ENCODE data around the gene THSD7B. TPM values are rescaled to one million over a fixed set of nuclear protein-coding genes. Genes with fewer than 3 reads are reported as not detected.

Gene THSD7B
- total RNA-seq, 1 donor: under 0.01 TPM

DNA sequence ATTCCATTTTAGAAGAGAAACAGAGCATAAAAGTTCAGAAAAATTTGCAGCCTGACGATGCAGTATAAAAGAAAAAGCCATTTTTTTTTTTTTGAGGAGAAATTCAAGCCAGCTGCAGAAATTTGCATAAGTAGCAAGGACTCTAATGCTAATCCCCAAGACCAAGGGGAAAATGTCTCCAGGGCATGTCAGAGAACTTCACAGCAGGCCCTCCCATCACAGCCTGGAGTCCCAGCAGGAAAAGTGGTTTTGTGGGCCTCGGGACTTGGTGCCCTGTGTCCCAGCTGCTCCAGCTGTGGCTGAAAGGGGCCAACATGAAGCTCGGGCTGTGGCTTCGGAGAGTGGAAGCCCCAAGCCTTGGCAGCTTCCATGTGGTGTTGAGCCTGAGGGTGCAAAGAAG is 873.6 kb downstream of the THSD7B start:
- TF ChIP-seq, protein P1, sequence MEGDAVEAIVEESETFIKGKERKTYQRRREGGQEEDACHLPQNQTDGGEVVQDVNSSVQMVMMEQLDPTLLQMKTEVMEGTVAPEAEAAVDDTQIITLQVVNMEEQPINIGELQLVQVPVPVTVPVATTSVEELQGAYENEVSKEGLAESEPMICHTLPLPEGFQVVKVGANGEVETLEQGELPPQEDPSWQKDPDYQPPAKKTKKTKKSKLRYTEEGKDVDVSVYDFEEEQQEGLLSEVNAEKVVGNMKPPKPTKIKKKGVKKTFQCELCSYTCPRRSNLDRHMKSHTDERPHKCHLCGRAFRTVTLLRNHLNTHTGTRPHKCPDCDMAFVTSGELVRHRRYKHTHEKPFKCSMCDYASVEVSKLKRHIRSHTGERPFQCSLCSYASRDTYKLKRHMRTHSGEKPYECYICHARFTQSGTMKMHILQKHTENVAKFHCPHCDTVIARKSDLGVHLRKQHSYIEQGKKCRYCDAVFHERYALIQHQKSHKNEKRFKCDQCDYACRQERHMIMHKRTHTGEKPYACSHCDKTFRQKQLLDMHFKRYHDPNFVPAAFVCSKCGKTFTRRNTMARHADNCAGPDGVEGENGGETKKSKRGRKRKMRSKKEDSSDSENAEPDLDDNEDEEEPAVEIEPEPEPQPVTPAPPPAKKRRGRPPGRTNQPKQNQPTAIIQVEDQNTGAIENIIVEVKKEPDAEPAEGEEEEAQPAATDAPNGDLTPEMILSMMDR (IDR thresholded peaks at IDR 0.05; ENCODE audit: extremely low read depth, low read depth, low read length): no peak
- no peak overlapping the region for H2AFZ ChIP-seq (ENCODE audit: low read length)
- H3K27ac ChIP-seq (ENCODE audit: low read depth, low read length): no peak overlapping the region

DNA sequence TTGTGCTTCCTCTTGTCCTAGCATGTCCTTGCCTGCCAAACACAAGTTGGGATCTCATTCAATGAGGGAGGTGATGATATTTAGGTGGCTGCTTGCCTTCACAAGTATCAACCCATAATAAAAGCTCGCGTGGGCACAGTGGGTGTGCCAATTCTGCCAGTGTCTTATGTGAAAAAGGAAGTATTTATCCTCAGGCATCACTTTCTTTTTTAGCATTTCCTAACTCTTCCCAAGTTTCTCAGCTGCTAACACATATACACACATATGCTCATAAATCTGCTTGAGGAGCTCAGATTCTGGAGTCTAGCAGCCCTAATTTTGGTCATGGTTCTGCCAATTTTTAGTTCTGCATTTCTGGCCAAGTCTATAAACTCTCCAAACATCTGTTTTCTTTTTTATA is 879.4 kb downstream of the THSD7B start:
- TF ChIP-seq, protein P1 (IDR thresholded peaks at IDR 0.05; ENCODE audit: extremely low read depth, low read depth, low read length): no peak
- no peaks in the 10 kb centered on the region for H3K27me3 ChIP-seq (ENCODE audit: insufficient read depth, low read length)
- no peaks in the 10 kb centered on the region for H3K9me3 ChIP-seq (ENCODE audit: low read depth, low read length)
- no peaks in the 10 kb centered on the region for H4K20me1 ChIP-seq (ENCODE audit: insufficient read depth, low read length)
- no peaks in the 10 kb centered on the region for H3K79me2 ChIP-seq (ENCODE audit: insufficient read depth, low read length)
- H3K4me2 ChIP-seq (ENCODE audit: insufficient read depth, low read length): no peak overlapping the region
- H3K36me3 ChIP-seq (ENCODE audit: insufficient read depth, low read length): no peaks in the 10 kb centered on the region
- no peak for DNase-seq (ENCODE audit: insufficient read length, low spot score, missing footprints)
- no peak overlapping the region for H2AFZ ChIP-seq (ENCODE audit: low read length)
- H3K4me1 ChIP-seq (ENCODE audit: insufficient read depth, low read length): no peaks in the 10 kb centered on the region
- H3K27ac ChIP-seq (ENCODE audit: low read depth, low read length): no peak overlapping the region
- H3K4me3 ChIP-seq (ENCODE audit: insufficient read depth, low read length): no peak overlapping the region

More for the DNA sequence above, 873.6 kb downstream of the THSD7B start:
- H3K4me3 ChIP-seq (ENCODE audit: insufficient read depth, low read length): no peak overlapping the region
- no peaks in the 10 kb centered on the region for H3K36me3 ChIP-seq (ENCODE audit: insufficient read depth, low read length)
- H3K4me2 ChIP-seq (ENCODE audit: insufficient read depth, low read length): no peak overlapping the region
- H4K20me1 ChIP-seq (ENCODE audit: insufficient read depth, low read length): no peaks in the 10 kb centered on the region
- H3K9me3 ChIP-seq (ENCODE audit: low read depth, low read length): no peaks in the 10 kb centered on the region
- H3K27me3 ChIP-seq (ENCODE audit: insufficient read depth, low read length): no peaks in the 10 kb centered on the region
- no peaks in the 10 kb centered on the region for H3K79me2 ChIP-seq (ENCODE audit: insufficient read depth, low read length)
- DNase-seq (ENCODE audit: insufficient read length, low spot score, missing footprints): no peak
- H3K4me1 ChIP-seq (ENCODE audit: insufficient read depth, low read length): no peaks in the 10 kb centered on the region

DNA sequence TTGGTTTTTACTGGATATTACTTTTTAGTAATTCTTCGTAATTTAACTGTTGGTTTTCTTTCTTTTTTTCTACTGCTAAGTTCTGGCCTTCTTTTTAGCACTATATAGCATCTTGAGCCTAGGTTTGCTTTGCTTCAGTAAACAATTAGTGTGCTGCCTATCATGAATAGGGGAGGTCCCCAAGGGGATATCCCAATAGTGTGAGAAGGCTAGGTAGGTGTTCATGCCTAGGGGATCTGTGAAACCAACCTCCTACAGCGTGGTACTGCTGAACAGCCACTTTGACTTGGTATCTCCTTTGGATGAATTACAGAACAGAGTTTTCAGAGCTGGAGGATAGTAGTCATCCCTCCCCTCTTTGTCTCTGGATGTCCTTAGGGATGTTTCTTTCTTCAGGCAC is 888.7 kb downstream of the THSD7B start:
- TF ChIP-seq, protein P1 (IDR thresholded peaks at IDR 0.05; ENCODE audit: extremely low read depth, low read depth, low read length): no peak
- no peaks in the 10 kb centered on the region for H3K36me3 ChIP-seq (ENCODE audit: insufficient read depth, low read length)
- H3K4me1 ChIP-seq (ENCODE audit: insufficient read depth, low read length): no peaks in the 10 kb centered on the region
- no peak overlapping the region for H3K27ac ChIP-seq (ENCODE audit: low read depth, low read length)
- peaks cover 2% of the 10 kb centered on the region for H3K9me3 ChIP-seq (ENCODE audit: low read depth, low read length)
- H3K27me3 ChIP-seq (ENCODE audit: insufficient read depth, low read length): no peaks in the 10 kb centered on the region
- no peak overlapping the region for H3K4me2 ChIP-seq (ENCODE audit: insufficient read depth, low read length)
- no peaks in the 10 kb centered on the region for H4K20me1 ChIP-seq (ENCODE audit: insufficient read depth, low read length)
- no peak overlapping the region for H2AFZ ChIP-seq (ENCODE audit: low read length)
- no peaks in the 10 kb centered on the region for H3K79me2 ChIP-seq (ENCODE audit: insufficient read depth, low read length)
- DNase-seq (ENCODE audit: insufficient read length, low spot score, missing footprints): no peak
- no peak overlapping the region for H3K4me3 ChIP-seq (ENCODE audit: insufficient read depth, low read length)

DNA sequence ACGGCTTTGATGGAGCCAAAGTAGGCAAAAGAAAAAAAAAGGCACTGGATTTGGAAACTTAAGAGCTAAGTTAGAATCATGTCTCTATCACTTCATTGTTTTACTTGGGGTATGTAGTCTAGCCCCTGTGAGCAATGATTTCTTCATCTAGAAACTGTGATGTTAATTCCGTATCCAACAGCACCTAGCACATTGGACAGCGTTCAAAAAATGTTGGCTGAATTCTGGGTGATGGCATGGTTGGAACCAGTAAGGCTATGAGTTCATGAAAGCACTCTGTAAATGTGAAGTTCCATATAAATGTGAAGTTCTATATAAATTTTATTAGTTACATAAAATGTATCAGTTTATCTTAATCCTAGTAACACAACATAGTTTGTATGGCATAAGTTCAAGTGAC is 890.5 kb downstream of the THSD7B start:
- H3K9me3 ChIP-seq (ENCODE audit: low read depth, low read length): peaks cover 2% of the 10 kb centered on the region
- no peaks in the 10 kb centered on the region for H3K79me2 ChIP-seq (ENCODE audit: insufficient read depth, low read length)
- TF ChIP-seq, protein P1 (IDR thresholded peaks at IDR 0.05; ENCODE audit: extremely low read depth, low read depth, low read length): no peak
- no peaks in the 10 kb centered on the region for H4K20me1 ChIP-seq (ENCODE audit: insufficient read depth, low read length)
- H3K27me3 ChIP-seq (ENCODE audit: insufficient read depth, low read length): no peaks in the 10 kb centered on the region
- H3K4me2 ChIP-seq (ENCODE audit: insufficient read depth, low read length): no peak overlapping the region
- no peak overlapping the region for H2AFZ ChIP-seq (ENCODE audit: low read length)
- H3K27ac ChIP-seq (ENCODE audit: low read depth, low read length): no peak overlapping the region
- no peaks in the 10 kb centered on the region for H3K36me3 ChIP-seq (ENCODE audit: insufficient read depth, low read length)
- no peak for DNase-seq (ENCODE audit: insufficient read length, low spot score, missing footprints)
- H3K4me1 ChIP-seq (ENCODE audit: insufficient read depth, low read length): no peaks in the 10 kb centered on the region
- H3K4me3 ChIP-seq (ENCODE audit: insufficient read depth, low read length): no peak overlapping the region

All from osteoblast (primary cell).